PC-3 (cell line): ENCODE data around the gene YIF1A. TPM values are rescaled to one million over a fixed set of nuclear protein-coding genes. Genes with fewer than 3 reads are reported as not detected.

Experiments used
- ATAC-seq: fragments of 200-7000 bp; cut with Tn5 transposase; 2 replicates; pipeline ENCODE4 v1.9.1; 2020; ENCODE audit warnings: mild to moderate bottlenecking, moderate library complexity
- BruUV-seq: library from RNA; stranded (reverse); fragments of 400-500 nt; replicated peaks from 2 replicates; lab custom pipeline; 2021; lab: Mats Ljungman, UMichigan
- CTCF ChIA-PET: fragments of 300-600 bp; sonication (Branson Sonifier 250); formaldehyde crosslinking; loops from one replicate; lab custom pipeline; 2022; ENCODE audit warnings: antibody characterized with exemption; lab: Charles Lee
- POLR2A ChIA-PET: fragments of 300-600 bp; sonication (Branson Sonifier 250); formaldehyde crosslinking; loops from one replicate; lab custom pipeline; 2022; ENCODE audit warnings: antibody characterized with exemption; ENCODE audit not compliant: unreplicated experiment; lab: Charles Lee
- DNase-seq: peaks from one replicate; pipeline ENCODE4 v3.0.0-alpha.2; 2015
- H2AFZ ChIP-seq: fragments of 300-600 bp; sonication (generic); 2 replicates; pipeline ENCODE4 v1.6.0; 2016; ENCODE audit warnings: antibody characterized with exemption, low read length
- H3F3A ChIP-seq: fragments of 300-600 bp; sonication (generic); one replicate; pipeline ENCODE4 v1.6.0; 2017; ENCODE audit warnings: antibody characterized with exemption, low read length, control low read depth, mild to moderate bottlenecking; ENCODE audit not compliant: unreplicated experiment
- H3K27ac ChIP-seq: fragments of 300-600 bp; sonication (generic); 2 replicates; pipeline ENCODE4 v1.5.1; 2016; ENCODE audit warnings: mild to moderate bottlenecking, low read length
- H3K27me3 ChIP-seq: fragments of 300-600 bp; sonication (generic); 2 replicates; pipeline ENCODE4 v1.6.1; 2016; ENCODE audit warnings: low read length, mixed read lengths
- H3K36me3 ChIP-seq: fragments of 300-600 bp; sonication (generic); 2 replicates; pipeline ENCODE4 v1.6.1; 2016; ENCODE audit warnings: low read depth, mixed run types, low read length, mixed read lengths
- H3K4me1 ChIP-seq: fragments of 300-600 bp; sonication (generic); 2 replicates; pipeline ENCODE4 v1.5.1; 2016; ENCODE audit warnings: low read length; ENCODE audit not compliant: insufficient read depth
- H3K4me2 ChIP-seq: fragments of 300-600 bp; sonication (generic); 2 replicates; pipeline ENCODE4 v1.6.0; 2016; ENCODE audit warnings: low read length
- H3K4me3 ChIP-seq: fragments of 300-600 bp; sonication (generic); 2 replicates; pipeline ENCODE4 v1.5.1; 2016; ENCODE audit warnings: mild to moderate bottlenecking, low read length, mixed read lengths
- H3K79me2 ChIP-seq: fragments of 300-600 bp; sonication (generic); 2 replicates; pipeline ENCODE4 v1.6.1; 2017; ENCODE audit warnings: low read length, mixed read lengths
- H3K9ac ChIP-seq: fragments of 300-600 bp; sonication (generic); 2 replicates; pipeline ENCODE4 v1.6.0; 2016; ENCODE audit warnings: mild to moderate bottlenecking, low read length
- H3K9me2 ChIP-seq: fragments of 300-600 bp; sonication (generic); replicated peaks from 2 replicates; pipeline ENCODE4 v1.6.1; 2016; ENCODE audit warnings: mixed run types, low read length, mixed read lengths
- H3K9me3 ChIP-seq: fragments of 300-600 bp; sonication (generic); 2 replicates; pipeline ENCODE4 v1.6.1; 2016; ENCODE audit warnings: low read length, mixed read lengths
- H4K20me1 ChIP-seq: fragments of 300-600 bp; sonication (generic); 2 replicates; pipeline ENCODE4 v1.6.1; 2016; ENCODE audit warnings: low read length, mixed read lengths
- CTCF ChIP-seq: fragments of 300-600 bp; sonication (generic); conservative IDR thresholded peaks from 2 replicates; pipeline ENCODE4 v1.5.1; 2017; ENCODE audit warnings: antibody characterized with exemption, low read depth, mild to moderate bottlenecking, low read length
- EZH2 ChIP-seq: fragments of 300-600 bp; sonication (generic); IDR thresholded peaks from one replicate; pipeline ENCODE4 v1.6.1; 2017; ENCODE audit warnings: antibody characterized with exemption, mild to moderate bottlenecking, low read length; ENCODE audit not compliant: unreplicated experiment
- EZH2phosphoT487 ChIP-seq: fragments of 300-600 bp; sonication (generic); IDR thresholded peaks from 2 replicates; pipeline ENCODE4 v1.6.1; 2018; ENCODE audit warnings: mild to moderate bottlenecking, antibody characterized with exemption, low read length, borderline replicate concordance
- intact Hi-C: fragments of 100-400 bp; cut with micrococcal nuclease; formaldehyde crosslinking; loops from 2 replicates; pipeline ENCODE4 v1.9.0; 2023
- total RNA-seq: library from RNA; depleted of rRNA; stranded (reverse); fragments of >200 nt; gene quantifications from 2 replicates; pipeline ENCODE4 v1.2.3, GENCODE V29; 2014

Gene YIF1A
- total RNA-seq, 1 experiment from 2014 or later: 236 TPM

- Histone ChIP-seq H4K20me1 (peaks cover 5% of the 10 kb centered on the region; the same call in 1 of the 2 replicates), H3F3A (no peaks in the 10 kb centered on the region), H3K9me2 (no peaks in the 10 kb centered on the region), H3K4me2 (no peak overlapping the region), H3K9me3 (no peaks in the 10 kb centered on the region), H2AFZ (no peak overlapping the region), H3K27me3 (no peaks in the 10 kb centered on the region), H3K4me3 (no peak overlapping the region), H3K4me1 (peaks cover 8% of the 10 kb centered on the region), H3K79me2 (peaks cover 20% of the 10 kb centered on the region), H3K36me3 (peaks cover 34% of the 10 kb centered on the region), H3K9ac (no peak overlapping the region), H3K27ac (no peak overlapping the region)
- BruUV-seq: no TSS peak
- ATAC-seq (no peak), DNase-seq (no peak)
- CTCF ChIA-PET: no interaction called here
- intact Hi-C loops: no loop called here
- no peak for TF ChIP-seq EZH2
- POLR2A ChIA-PET: interaction anchor here (0.6 kb wide), 3 partner anchors 7 to 345 kb away, joined by 3 to 11 read pairs (median 3); no protein-coding TSS in a partner anchor
These were observed 25.7 kb downstream of the YIF1A start for GRCh38 chr11:66263231-66263630.

- peaks cover 34% of the 10 kb centered on the region for H3K36me3 ChIP-seq
- no peak overlapping the region for H2AFZ ChIP-seq
- H3F3A ChIP-seq: no peaks in the 10 kb centered on the region
- no TSS peak for BruUV-seq
- no peak for ATAC-seq
- H3K4me1 ChIP-seq: peaks cover 8% of the 10 kb centered on the region
- H3K79me2 ChIP-seq: peaks cover 24% of the 10 kb centered on the region
- no peak overlapping the region for H3K9ac ChIP-seq
- TF ChIP-seq CTCF (no peak), EZH2 (no peak), EZH2phosphoT487 (no peak)
- H3K4me2 ChIP-seq: no peak overlapping the region
- no peak overlapping the region for H3K27ac ChIP-seq
- no peak overlapping the region for H3K4me3 ChIP-seq
- H3K9me3 ChIP-seq: no peaks in the 10 kb centered on the region
- ChIA-PET POLR2A (interaction anchor here (0.6 kb wide), 1 partner anchor 75 kb away, joined by 3 read pairs; no protein-coding TSS in a partner anchor), CTCF (no interaction called here)
- intact Hi-C loops: no loop called here
- no peak for DNase-seq
- H4K20me1 ChIP-seq: peaks cover 5% of the 10 kb centered on the region; the same call in 1 of the 2 replicates
- no peaks in the 10 kb centered on the region for H3K27me3 ChIP-seq
- H3K9me2 ChIP-seq: no peaks in the 10 kb centered on the region
These were observed 26.2 kb downstream of the YIF1A start for GRCh38 chr11:66262696-66263095.

GRCh38 chr11:66262191-66262590 lies 26.8 kb downstream of the YIF1A start:
- H2AFZ ChIP-seq: no peak overlapping the region
- POLR2A ChIA-PET: no interaction called here
- CTCF ChIA-PET: interaction anchor here (0.5 kb wide), 1 partner anchor 160 kb away, joined by 3 read pairs; no protein-coding TSS in a partner anchor
- DNase-seq (no peak), ATAC-seq (no peak)
- intact Hi-C loops: no loop called here
- no peak overlapping the region for H3K27ac ChIP-seq
- H3K4me2 ChIP-seq: no peak overlapping the region
- H3K9me2 ChIP-seq: no peaks in the 10 kb centered on the region
- H3K9me3 ChIP-seq: no peaks in the 10 kb centered on the region
- H4K20me1 ChIP-seq: peaks cover 5% of the 10 kb centered on the region; the same call in 1 of the 2 replicates
- no peaks in the 10 kb centered on the region for H3F3A ChIP-seq
- BruUV-seq: no TSS peak
- no peak overlapping the region for H3K9ac ChIP-seq
- H3K27me3 ChIP-seq: no peaks in the 10 kb centered on the region
- peaks cover 24% of the 10 kb centered on the region for H3K79me2 ChIP-seq
- H3K4me3 ChIP-seq: no peak overlapping the region
- peaks cover 34% of the 10 kb centered on the region for H3K36me3 ChIP-seq
- TF ChIP-seq EZH2phosphoT487 (no peak), EZH2 (no peak), CTCF (no peak)
- H3K4me1 ChIP-seq: peaks cover 9% of the 10 kb centered on the region
